GM12878 (cell line): ENCODE data around the gene FZD2.

Experiments used
- ATF3 ChIP-seq: IDR thresholded peaks from 2 replicates; pipeline ENCODE4 v1.6.1; 2011; ENCODE audit warnings: low read depth, mild to moderate bottlenecking, low read length, moderate library complexity, borderline replicate concordance; ENCODE audit errors: extremely low read depth
- CEBPZ ChIP-seq: fragments of 150-350 bp; IDR thresholded peaks from 2 replicates; pipeline ENCODE4 v1.6.1; 2016; ENCODE audit warnings: low read depth, low read length
- CTCF ChIP-seq, 3 experiments: IDR thresholded peaks in 2 of 3; conservative IDR thresholded peaks in 1 of 3; 2 replicates each; pipeline ENCODE4 v1.5.1; 2011; ENCODE audit warnings: low read depth in 3 of 3, low read length in 3 of 3, mild to moderate bottlenecking in 3 of 3, control low read depth in 2 of 3, moderate library complexity in 2 of 3, inconsistent platforms in 1 of 3, mixed read lengths in 1 of 3; ENCODE audit not compliant: control insufficient read depth in 2 of 3, insufficient read depth in 1 of 3; ENCODE audit errors: extremely low read depth in 1 of 3
- E2F8 ChIP-seq: fragments of 450-650 bp; IDR thresholded peaks from 2 replicates; pipeline ENCODE4 v1.6.1; 2018; ENCODE audit warnings: mild to moderate bottlenecking, low read depth, moderate library complexity; ENCODE audit not compliant: partially characterized antibody
- EP300 ChIP-seq, 2 experiments: fragments of 150-350 bp in 1 of 2; IDR thresholded peaks; 2 replicates each; pipeline ENCODE4 v1.6.1; 2011 to 2012; ENCODE audit warnings: low read depth in 2 of 2, low read length in 2 of 2, borderline replicate concordance in 1 of 2, improper control_type of control experiment in 1 of 2, inconsistent platforms in 1 of 2; ENCODE audit not compliant: control insufficient read depth in 1 of 2
- ETV6 ChIP-seq, 2 experiments: fragments of 450-650 bp in 1 of 2; IDR thresholded peaks in 1 of 2; conservative IDR thresholded peaks in 1 of 2; 2 replicates each; pipeline ENCODE4 v1.6.1; 2014; ENCODE audit warnings: antibody characterized with exemption in 1 of 2, borderline replicate concordance in 1 of 2, low read depth in 1 of 2, mild to moderate bottlenecking in 1 of 2, moderate library complexity in 1 of 2
- JUND ChIP-seq: IDR thresholded peaks from 2 replicates; pipeline ENCODE4 v1.6.1; 2012; ENCODE audit warnings: low read depth, mild to moderate bottlenecking, low read length, improper control_type of control experiment, moderate library complexity
- MAX ChIP-seq: IDR thresholded peaks from 2 replicates; pipeline ENCODE4 v1.6.1; 2012; ENCODE audit warnings: low read depth, low read length, improper control_type of control experiment
- MTA3 ChIP-seq: IDR thresholded peaks from 2 replicates; pipeline ENCODE4 v1.6.1; 2012; ENCODE audit warnings: low read length, inconsistent platforms, borderline replicate concordance
- SP1 ChIP-seq: IDR thresholded peaks from one replicate; pipeline ENCODE4 v1.6.1; 2011; ENCODE audit warnings: low read depth, low read length
- TAF1 ChIP-seq: IDR thresholded peaks from 2 replicates; pipeline ENCODE4 v1.6.1; 2011; ENCODE audit warnings: mild to moderate bottlenecking, low read depth, low read length, borderline replicate concordance

- TF ChIP-seq CTCF (IDR thresholded peaks at IDR 0.05 in 2 of 3, conservative IDR thresholded peaks at IDR 0.05 in 1 of 3; ENCODE audit: control insufficient read depth in 2 of 3, extremely low read depth in 1 of 3, insufficient read depth in 1 of 3, low read depth in 3 of 3, low read length in 3 of 3) (no peak), TAF1 (no peak), ETV6 (conservative IDR thresholded peaks at IDR 0.05 in 1 of 2, IDR thresholded peaks at IDR 0.05 in 1 of 2; ENCODE audit: borderline replicate concordance in 1 of 2, low read depth in 1 of 2) (no peak), MTA3 (no peak), JUND (no peak), E2F8 (no peak), SP1 (no peak), ATF3 (no peak), EP300 (IDR thresholded peaks at IDR 0.05; ENCODE audit: borderline replicate concordance in 1 of 2, control insufficient read depth in 1 of 2, low read depth in 2 of 2, low read length in 2 of 2) (no peak), MAX (no peak), CEBPZ (no peak)
These were observed 27.4 kb upstream of the FZD2 start for GRCh38 chr17:44529864-44530263.
